ENCODE data around the gene WDR83.

The WDR83 gene

DNA sequence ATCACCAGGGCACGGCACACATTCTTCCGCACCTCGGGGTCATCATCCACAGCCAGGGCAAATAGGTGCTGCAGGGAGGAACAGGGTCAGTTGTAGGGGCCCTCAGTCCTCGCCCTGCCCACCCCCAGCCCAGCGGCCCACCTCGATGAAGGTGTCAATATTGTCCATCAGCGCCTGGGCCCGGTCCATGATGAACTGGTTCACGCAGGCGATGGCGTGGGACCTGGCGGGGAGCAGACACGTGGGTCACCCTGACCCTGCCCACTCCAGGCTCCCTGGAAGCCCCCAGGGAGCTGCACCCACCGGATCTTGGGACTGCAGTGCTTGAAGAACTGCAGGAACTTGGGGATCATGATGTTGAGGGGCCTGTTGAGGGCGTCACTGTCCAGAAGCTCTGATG, 48.5 kb downstream of the WDR83 start:
- DNase-seq (ENCODE audit: insufficient read length, low spot score), result no peak
- no peak for FAIRE-seq
- TF ChIP-seq, protein P1, sequence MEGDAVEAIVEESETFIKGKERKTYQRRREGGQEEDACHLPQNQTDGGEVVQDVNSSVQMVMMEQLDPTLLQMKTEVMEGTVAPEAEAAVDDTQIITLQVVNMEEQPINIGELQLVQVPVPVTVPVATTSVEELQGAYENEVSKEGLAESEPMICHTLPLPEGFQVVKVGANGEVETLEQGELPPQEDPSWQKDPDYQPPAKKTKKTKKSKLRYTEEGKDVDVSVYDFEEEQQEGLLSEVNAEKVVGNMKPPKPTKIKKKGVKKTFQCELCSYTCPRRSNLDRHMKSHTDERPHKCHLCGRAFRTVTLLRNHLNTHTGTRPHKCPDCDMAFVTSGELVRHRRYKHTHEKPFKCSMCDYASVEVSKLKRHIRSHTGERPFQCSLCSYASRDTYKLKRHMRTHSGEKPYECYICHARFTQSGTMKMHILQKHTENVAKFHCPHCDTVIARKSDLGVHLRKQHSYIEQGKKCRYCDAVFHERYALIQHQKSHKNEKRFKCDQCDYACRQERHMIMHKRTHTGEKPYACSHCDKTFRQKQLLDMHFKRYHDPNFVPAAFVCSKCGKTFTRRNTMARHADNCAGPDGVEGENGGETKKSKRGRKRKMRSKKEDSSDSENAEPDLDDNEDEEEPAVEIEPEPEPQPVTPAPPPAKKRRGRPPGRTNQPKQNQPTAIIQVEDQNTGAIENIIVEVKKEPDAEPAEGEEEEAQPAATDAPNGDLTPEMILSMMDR (IDR thresholded peaks at IDR 0.05; ENCODE audit: insufficient read depth, missing control alignments), result no peak

DNA sequence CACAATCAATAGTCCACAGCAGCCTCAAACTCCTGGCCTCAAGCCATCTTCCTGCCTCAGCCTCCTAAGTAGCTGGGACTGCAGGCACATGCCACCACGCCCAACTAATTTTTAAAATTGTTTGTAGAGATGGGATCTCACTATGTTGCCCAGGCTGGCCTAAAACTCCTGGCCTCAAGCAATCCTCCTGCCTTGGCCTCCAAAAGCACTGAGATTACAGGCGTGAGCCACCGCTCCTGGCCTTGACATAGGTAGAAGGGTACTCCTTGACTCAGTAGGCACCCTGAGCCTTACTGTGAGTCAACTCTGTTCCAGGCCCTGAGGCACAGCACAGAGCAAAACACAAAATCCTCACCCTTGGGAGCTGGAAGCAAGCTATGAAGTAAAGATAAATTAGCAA, 49.3 kb downstream of the WDR83 start:
- no peak for DNase-seq (ENCODE audit: insufficient read length, low spot score)
- FAIRE-seq, result no peak
- TF ChIP-seq, protein P1 (IDR thresholded peaks at IDR 0.05; ENCODE audit: insufficient read depth, missing control alignments), result no peak

DNA sequence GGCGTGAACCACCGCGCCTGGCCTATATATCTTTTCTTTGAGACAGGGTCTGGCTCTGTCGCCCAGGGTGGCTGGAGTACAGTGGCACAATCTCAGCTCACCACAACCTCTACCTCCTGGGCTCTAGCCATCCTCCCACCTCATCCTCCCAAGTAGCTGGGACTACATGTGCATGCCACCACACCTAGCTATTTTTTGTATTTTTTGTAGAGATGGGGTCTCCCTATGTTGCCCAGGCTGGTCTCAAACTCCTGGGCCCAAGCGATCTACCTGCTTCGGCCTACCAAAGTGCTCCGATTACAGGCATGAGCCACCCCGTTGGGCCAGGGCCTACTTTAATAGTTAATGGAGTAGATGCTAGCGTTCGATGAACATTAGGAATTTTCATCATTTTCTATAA, 53.7 kb downstream of the WDR83 start:
- TF ChIP-seq, protein P1 (IDR thresholded peaks at IDR 0.05; ENCODE audit: insufficient read depth, missing control alignments), result no peak

DNA sequence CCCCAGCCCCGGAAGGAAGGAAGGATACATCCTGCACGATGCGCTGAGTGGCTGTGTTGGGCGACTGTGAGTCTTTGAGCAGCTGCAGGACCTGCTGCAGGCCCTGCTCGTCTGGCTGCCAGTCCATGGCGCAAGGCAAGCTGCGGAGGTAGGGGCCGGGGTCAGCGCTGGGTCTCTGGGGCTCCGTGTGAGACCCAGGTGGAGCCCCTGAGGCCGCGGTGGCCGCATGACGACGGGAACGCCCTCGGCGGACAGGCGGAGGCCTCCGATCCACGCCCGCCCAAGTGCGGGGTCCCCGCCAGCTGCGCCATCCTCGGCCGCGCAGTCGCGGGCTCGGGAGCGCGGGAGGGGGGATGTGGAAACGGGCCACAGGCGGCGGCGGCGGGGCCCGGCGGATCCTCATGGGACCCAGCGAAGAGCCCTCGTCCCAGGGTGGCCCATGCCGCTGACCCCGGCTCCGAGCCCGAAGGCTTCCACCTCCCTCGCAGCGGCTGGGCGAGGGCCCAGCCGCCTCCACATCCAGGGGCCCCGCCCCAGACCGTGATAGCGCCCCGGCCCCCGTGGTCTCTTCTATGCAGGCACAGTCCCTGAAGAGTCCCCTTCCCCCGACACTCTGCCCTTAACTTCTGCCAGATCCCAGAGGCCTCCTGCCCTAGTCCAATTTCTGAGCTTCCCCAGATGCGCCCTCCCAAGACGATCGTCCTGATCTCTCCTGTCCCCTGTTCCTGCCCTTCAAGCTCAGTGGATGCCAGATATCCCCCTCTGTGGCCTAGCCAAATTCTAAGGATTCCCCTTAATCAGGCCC, 54.4 kb downstream of the WDR83 start:
- DNase-seq (ENCODE audit: insufficient read length, low spot score) (no peak), FAIRE-seq (no peak)

More for the DNA sequence above, 53.7 kb downstream of the WDR83 start:
- FAIRE-seq, result no peak
- DNase-seq (ENCODE audit: insufficient read length, low spot score), result no peak

DNA sequence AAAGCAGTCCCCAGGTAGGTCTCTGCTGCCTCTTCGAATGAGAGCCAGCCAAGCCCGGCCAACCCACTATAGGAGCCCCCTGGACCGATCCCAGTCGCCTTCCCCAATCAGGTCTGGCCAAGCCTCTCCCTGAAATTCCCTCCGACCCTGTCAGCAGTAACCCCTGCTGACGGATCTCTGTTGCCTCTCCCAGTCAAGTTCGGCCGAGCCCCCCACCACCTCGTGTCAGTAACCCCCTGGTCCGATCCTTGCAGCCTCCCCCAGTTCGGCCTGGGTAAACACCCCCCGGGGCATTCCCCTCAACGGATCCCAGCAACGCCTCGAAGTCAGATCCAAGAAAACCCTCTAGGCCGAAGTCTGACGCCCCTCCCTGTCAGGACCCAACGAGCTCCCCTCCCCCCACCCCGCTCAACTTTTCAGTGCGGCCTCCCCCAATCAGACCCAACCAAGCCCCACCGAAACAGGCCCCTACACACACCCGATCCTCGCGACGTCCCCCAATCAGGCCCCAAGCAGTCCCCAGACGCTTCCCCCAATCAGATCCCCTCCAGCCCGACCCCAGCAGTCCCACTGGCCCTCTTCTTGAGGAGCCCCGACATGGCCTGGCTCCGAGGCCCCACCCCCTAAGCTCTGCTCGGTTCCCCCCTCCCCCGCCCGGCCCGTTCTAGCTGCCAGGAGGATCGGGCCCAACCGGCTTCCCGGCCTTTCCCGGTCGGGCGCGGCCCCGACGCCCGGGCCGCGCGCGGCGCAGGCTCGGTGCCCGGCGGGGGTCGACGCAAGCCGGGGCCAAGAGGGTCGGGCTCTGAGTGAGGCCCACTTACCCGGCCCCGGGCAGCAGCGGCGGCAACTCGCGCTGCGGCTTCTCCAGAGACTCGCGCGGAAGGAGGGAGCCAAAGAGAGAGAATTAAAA, 55.3 kb downstream of the WDR83 start:
- TF ChIP-seq, protein P1 (IDR thresholded peaks at IDR 0.05; ENCODE audit: insufficient read depth, missing control alignments), result no peak
- FAIRE-seq (no peak), DNase-seq (ENCODE audit: insufficient read length, low spot score) (peak; percentile 60)

More for the DNA sequence above, 54.4 kb downstream of the WDR83 start:
- TF ChIP-seq, protein P1 (IDR thresholded peaks at IDR 0.05; ENCODE audit: insufficient read depth, missing control alignments), result no peak

DNA sequence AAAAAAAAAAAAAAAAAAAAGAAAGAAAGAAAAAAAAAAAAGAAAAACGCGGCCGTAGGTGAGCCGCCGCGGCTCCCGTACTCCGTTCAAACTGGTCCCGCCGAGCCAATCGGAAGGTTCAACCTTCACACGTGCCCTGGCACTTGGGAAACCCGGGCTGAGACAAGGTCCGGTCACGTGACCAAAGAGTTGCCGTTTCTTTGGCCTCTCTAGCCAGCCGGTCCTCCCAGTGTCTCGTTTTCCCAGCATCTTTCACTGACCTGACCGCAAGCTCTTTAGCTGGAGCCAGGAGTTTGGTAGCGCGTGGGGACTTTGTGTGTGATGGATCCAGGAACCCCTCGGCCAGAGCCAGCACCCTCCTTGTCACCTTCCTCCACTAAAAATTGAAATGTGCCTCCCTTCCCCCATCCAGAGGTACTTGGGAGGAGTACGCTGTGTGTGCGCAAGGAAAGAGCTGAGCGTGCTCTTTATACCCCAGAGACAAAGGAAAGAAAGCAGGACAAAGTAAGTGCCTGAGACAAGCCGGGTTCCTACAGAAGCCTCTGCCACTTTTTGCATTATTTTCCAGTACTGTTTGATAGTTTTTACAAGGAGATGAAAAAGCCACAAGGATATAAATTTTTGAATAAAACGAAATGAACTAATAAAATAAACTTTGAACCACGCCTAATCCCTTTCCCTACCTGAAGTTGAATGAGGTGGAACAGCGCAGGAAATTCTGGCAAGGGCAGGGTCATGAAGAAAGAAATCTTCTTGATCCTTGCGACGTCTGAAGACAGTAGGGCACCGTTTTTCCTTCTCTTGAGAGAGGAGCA, 56.2 kb downstream of the WDR83 start:
- FAIRE-seq, result peak; percentile 21
- TF ChIP-seq, protein P1 (IDR thresholded peaks at IDR 0.05; ENCODE audit: insufficient read depth, missing control alignments), result no peak

More for the DNA sequence above, 56.2 kb downstream of the WDR83 start:
- peak; percentile 94 for DNase-seq (ENCODE audit: insufficient read length, low spot score)

Measured in D721Med (cell line).